PC-3 (cell line): ENCODE data around the gene GRIN1. TPM values are rescaled to one million over a fixed set of nuclear protein-coding genes. Genes with fewer than 3 reads are reported as not detected.
A peak's percentile ranks its signal among the peaks of the same experiment; 100 is the strongest.

Experiments
- ATAC-seq: fragments of 200-7000 bp; cut with Tn5 transposase; 2 replicates; pipeline ENCODE4 v1.9.1; 2020; ENCODE audit warnings: mild to moderate bottlenecking, moderate library complexity
- BruUV-seq: library from RNA; stranded (reverse); fragments of 400-500 nt; replicated peaks from 2 replicates; lab custom pipeline; 2021; lab: Mats Ljungman, UMichigan
- CTCF ChIA-PET: fragments of 300-600 bp; sonication (Branson Sonifier 250); formaldehyde crosslinking; loops from one replicate; lab custom pipeline; 2022; ENCODE audit warnings: antibody characterized with exemption; lab: Charles Lee
- POLR2A ChIA-PET: fragments of 300-600 bp; sonication (Branson Sonifier 250); formaldehyde crosslinking; loops from one replicate; lab custom pipeline; 2022; ENCODE audit warnings: antibody characterized with exemption; ENCODE audit not compliant: unreplicated experiment; lab: Charles Lee
- DNase-seq: peaks from one replicate; pipeline ENCODE4 v3.0.0-alpha.2; 2015
- H2AFZ ChIP-seq: fragments of 300-600 bp; sonication (generic); 2 replicates; pipeline ENCODE4 v1.6.0; 2016; ENCODE audit warnings: antibody characterized with exemption, low read length
- H3F3A ChIP-seq: fragments of 300-600 bp; sonication (generic); one replicate; pipeline ENCODE4 v1.6.0; 2017; ENCODE audit warnings: antibody characterized with exemption, low read length, control low read depth, mild to moderate bottlenecking; ENCODE audit not compliant: unreplicated experiment
- H3K27ac ChIP-seq: fragments of 300-600 bp; sonication (generic); 2 replicates; pipeline ENCODE4 v1.5.1; 2016; ENCODE audit warnings: mild to moderate bottlenecking, low read length
- H3K27me3 ChIP-seq: fragments of 300-600 bp; sonication (generic); 2 replicates; pipeline ENCODE4 v1.6.1; 2016; ENCODE audit warnings: low read length, mixed read lengths
- H3K36me3 ChIP-seq: fragments of 300-600 bp; sonication (generic); 2 replicates; pipeline ENCODE4 v1.6.1; 2016; ENCODE audit warnings: low read depth, mixed run types, low read length, mixed read lengths
- H3K4me1 ChIP-seq: fragments of 300-600 bp; sonication (generic); 2 replicates; pipeline ENCODE4 v1.5.1; 2016; ENCODE audit warnings: low read length; ENCODE audit not compliant: insufficient read depth
- H3K4me2 ChIP-seq: fragments of 300-600 bp; sonication (generic); 2 replicates; pipeline ENCODE4 v1.6.0; 2016; ENCODE audit warnings: low read length
- H3K4me3 ChIP-seq: fragments of 300-600 bp; sonication (generic); 2 replicates; pipeline ENCODE4 v1.5.1; 2016; ENCODE audit warnings: mild to moderate bottlenecking, low read length, mixed read lengths
- H3K79me2 ChIP-seq: fragments of 300-600 bp; sonication (generic); 2 replicates; pipeline ENCODE4 v1.6.1; 2017; ENCODE audit warnings: low read length, mixed read lengths
- H3K9ac ChIP-seq: fragments of 300-600 bp; sonication (generic); 2 replicates; pipeline ENCODE4 v1.6.0; 2016; ENCODE audit warnings: mild to moderate bottlenecking, low read length
- H3K9me2 ChIP-seq: fragments of 300-600 bp; sonication (generic); replicated peaks from 2 replicates; pipeline ENCODE4 v1.6.1; 2016; ENCODE audit warnings: mixed run types, low read length, mixed read lengths
- H3K9me3 ChIP-seq: fragments of 300-600 bp; sonication (generic); 2 replicates; pipeline ENCODE4 v1.6.1; 2016; ENCODE audit warnings: low read length, mixed read lengths
- H4K20me1 ChIP-seq: fragments of 300-600 bp; sonication (generic); 2 replicates; pipeline ENCODE4 v1.6.1; 2016; ENCODE audit warnings: low read length, mixed read lengths
- CTCF ChIP-seq: fragments of 300-600 bp; sonication (generic); conservative IDR thresholded peaks from 2 replicates; pipeline ENCODE4 v1.5.1; 2017; ENCODE audit warnings: antibody characterized with exemption, low read depth, mild to moderate bottlenecking, low read length
- EZH2 ChIP-seq: fragments of 300-600 bp; sonication (generic); IDR thresholded peaks from one replicate; pipeline ENCODE4 v1.6.1; 2017; ENCODE audit warnings: antibody characterized with exemption, mild to moderate bottlenecking, low read length; ENCODE audit not compliant: unreplicated experiment
- EZH2phosphoT487 ChIP-seq: fragments of 300-600 bp; sonication (generic); IDR thresholded peaks from 2 replicates; pipeline ENCODE4 v1.6.1; 2018; ENCODE audit warnings: mild to moderate bottlenecking, antibody characterized with exemption, low read length, borderline replicate concordance
- intact Hi-C: fragments of 100-400 bp; cut with micrococcal nuclease; formaldehyde crosslinking; loops from 2 replicates; pipeline ENCODE4 v1.9.0; 2023
- total RNA-seq: library from RNA; depleted of rRNA; stranded (reverse); fragments of >200 nt; gene quantifications from 2 replicates; pipeline ENCODE4 v1.2.3, GENCODE V29; 2014

Gene GRIN1
- total RNA-seq, 1 experiment from 2014 or later, result 0.11 TPM

GRCh38 chr9:137198051-137198901, 59.3 kb downstream of the GRIN1 start:
- Histone ChIP-seq H3K9ac (no peak overlapping the region), H3K9me3 (no peaks in the 10 kb centered on the region), H3K27ac (no peak overlapping the region), H3K9me2 (no peaks in the 10 kb centered on the region), H3K4me1 (peaks cover 45% of the 10 kb centered on the region), H3K27me3 (no peaks in the 10 kb centered on the region), H3K36me3 (no peaks in the 10 kb centered on the region), H3K4me3 (peak overlapping the region; percentile 68), H2AFZ (no peak overlapping the region), H3F3A (no peaks in the 10 kb centered on the region), H3K4me2 (peak overlapping the region; percentile 89), H3K79me2 (peaks cover 35% of the 10 kb centered on the region), H4K20me1 (peaks cover 14% of the 10 kb centered on the region; the same call in 1 of the 2 replicates)
- peak; percentile 4 for ATAC-seq
- ChIA-PET CTCF (interaction anchor here (0.9 kb wide), 1 partner anchor 9 kb away, joined by 3 read pairs; no protein-coding TSS in a partner anchor), POLR2A (interaction anchor here (0.6 kb wide), 1 partner anchor 9 kb away, joined by 3 read pairs; no protein-coding TSS in a partner anchor)
- intact Hi-C loops, result no loop called here
- DNase-seq, result peak; percentile 85
- TF ChIP-seq EZH2phosphoT487, result no peak
- TF ChIP-seq EZH2, result no peak
- TF ChIP-seq CTCF, result no peak
- BruUV-seq, result no TSS peak

GRCh38 chr9:137198902-137199283, 59.9 kb downstream of the GRIN1 start:
- Histone ChIP-seq H3K9me2 (no peaks in the 10 kb centered on the region), H3K79me2 (peaks cover 41% of the 10 kb centered on the region), H3K4me3 (peak overlapping the region; percentile 68), H2AFZ (no peak overlapping the region), H4K20me1 (peaks cover 14% of the 10 kb centered on the region; the same call in 1 of the 2 replicates), H3K4me1 (peaks cover 46% of the 10 kb centered on the region), H3K27me3 (no peaks in the 10 kb centered on the region), H3K27ac (no peak overlapping the region), H3K36me3 (no peaks in the 10 kb centered on the region), H3K9me3 (no peaks in the 10 kb centered on the region), H3K9ac (no peak overlapping the region), H3F3A (no peaks in the 10 kb centered on the region), H3K4me2 (peak overlapping the region; percentile 89)
- ChIA-PET POLR2A (no interaction called here), CTCF (interaction anchor here (0.9 kb wide), 1 partner anchor 10 kb away, joined by 3 read pairs; no protein-coding TSS in a partner anchor)
- DNase-seq (no peak), ATAC-seq (no peak)
- no TSS peak for BruUV-seq
- TF ChIP-seq EZH2, result no peak
- intact Hi-C loops, result no loop called here

GRCh38 chr9:137199411-137200121, 60.6 kb downstream of the GRIN1 start:
- no peaks in the 10 kb centered on the region for H3K27me3 ChIP-seq
- DNase-seq (no peak), ATAC-seq (no peak)
- no peaks in the 10 kb centered on the region for H3K9me3 ChIP-seq
- H3K9ac ChIP-seq, result no peak overlapping the region; the same call in 1 of the 2 replicates
- POLR2A ChIA-PET, result no interaction called here
- no peaks in the 10 kb centered on the region for H3K36me3 ChIP-seq
- H3K79me2 ChIP-seq, result peaks cover 48% of the 10 kb centered on the region
- peak overlapping the region; percentile 89 for H3K4me2 ChIP-seq
- CTCF ChIA-PET, result no interaction called here
- H3K27ac ChIP-seq, result no peak overlapping the region
- peaks cover 14% of the 10 kb centered on the region; the same call in 1 of the 2 replicates for H4K20me1 ChIP-seq
- intact Hi-C loops, result no loop called here
- H3K9me2 ChIP-seq, result no peaks in the 10 kb centered on the region
- no peak for TF ChIP-seq CTCF
- no peaks in the 10 kb centered on the region for H3F3A ChIP-seq
- H3K4me1 ChIP-seq, result peaks cover 51% of the 10 kb centered on the region
- H3K4me3 ChIP-seq, result peak overlapping the region; percentile 68
- no TSS peak for BruUV-seq
- H2AFZ ChIP-seq, result no peak overlapping the region
